T-helper 2 cell (primary cell): ENCODE measurements around the gene RAB27B.
"Not testable (repeated sequence)": the region's sequence is repeated elsewhere in the genome, so short reads cannot be mapped to it uniquely, and the experiment has no call there.

Source experiments
- DNase-seq, 5 experiments: peaks; one replicate each; pipeline versions ENCODE4 v3.0.0 to v3.0.0-alpha.2; 2012 to 2022

The RAB27B gene

DNA sequence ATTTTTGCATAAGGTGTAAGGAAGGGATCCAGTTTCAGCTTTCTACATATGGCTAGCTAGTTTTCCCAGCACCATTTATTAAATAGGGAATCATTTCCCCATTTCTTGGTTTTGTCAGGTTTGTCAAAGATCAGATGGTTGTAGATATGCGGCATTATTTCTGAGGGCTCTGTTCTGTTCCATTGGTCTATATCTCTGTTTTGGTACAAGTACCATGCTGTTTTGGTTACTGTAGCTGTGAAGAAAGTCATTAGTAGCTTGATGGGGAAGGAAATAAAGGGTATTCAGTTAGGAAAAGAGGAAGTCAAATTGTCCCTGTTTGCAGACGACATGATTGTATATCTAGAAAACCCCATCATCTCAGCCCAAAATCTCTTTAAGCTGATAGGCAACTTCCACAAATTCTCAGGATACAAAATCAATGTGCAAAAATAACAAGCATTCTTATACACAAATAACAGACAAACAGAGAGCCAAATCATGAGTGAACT, 7.4 kb upstream of the RAB27B start:
- not testable (repeated sequence) for DNase-seq

DNA sequence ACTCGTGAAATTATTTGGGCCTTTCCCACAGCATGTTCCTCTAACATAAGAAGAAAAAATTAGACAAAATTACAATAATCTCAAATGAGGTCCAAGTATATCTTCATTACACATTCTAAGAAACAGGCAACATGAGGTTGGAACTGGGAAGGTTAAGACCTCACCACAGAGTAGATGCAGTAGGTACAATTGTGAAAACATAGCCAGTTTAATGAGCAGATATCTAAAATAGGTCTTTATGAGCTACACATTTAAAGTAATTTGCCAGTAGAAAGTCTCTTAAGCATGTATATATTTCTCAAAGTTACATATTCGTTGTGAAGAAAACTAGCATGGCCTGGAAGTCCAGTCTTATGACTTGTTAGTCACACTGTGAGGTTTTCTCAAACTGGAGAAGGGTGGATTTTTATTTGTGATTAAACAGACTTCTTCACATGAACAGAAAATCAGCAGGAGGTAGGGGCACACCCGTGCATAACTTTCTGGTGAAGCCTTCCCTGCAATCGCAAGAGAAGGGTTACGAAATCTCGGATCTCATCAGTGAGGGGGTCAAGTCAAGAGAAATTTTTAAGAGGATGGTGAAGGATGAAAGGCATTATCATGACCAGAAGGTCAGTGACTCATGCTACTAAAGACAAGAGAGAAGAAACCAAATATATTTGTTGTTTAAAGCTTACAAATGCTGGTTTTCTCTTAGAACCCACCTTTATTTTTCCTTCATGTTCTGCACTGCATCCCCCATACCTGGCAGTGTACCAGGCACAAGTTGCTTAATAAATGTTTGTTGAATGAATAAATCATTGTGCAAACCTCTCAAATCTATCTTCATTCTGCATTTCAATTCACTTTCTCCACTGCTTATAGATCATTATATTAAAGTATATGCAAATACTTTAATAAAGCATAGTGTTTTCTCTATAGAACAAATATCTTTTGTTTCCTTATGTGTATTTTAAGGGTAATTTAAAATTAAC, 5.1 kb upstream of the RAB27B start:
- DNase-seq = no peak

- no peak for DNase-seq
Observed at GRCh38 chr18:54824761-54825160, 3.5 kb upstream of the RAB27B start.

- no peak for DNase-seq
Observed at GRCh38 chr18:54825601-54826344, 2.5 kb upstream of the RAB27B start.

- DNase-seq = peak in 1 of 5 experiments; percentile 41
Observed at GRCh38 chr18:54828986-54829385, 709 bp downstream of the RAB27B start.

DNA sequence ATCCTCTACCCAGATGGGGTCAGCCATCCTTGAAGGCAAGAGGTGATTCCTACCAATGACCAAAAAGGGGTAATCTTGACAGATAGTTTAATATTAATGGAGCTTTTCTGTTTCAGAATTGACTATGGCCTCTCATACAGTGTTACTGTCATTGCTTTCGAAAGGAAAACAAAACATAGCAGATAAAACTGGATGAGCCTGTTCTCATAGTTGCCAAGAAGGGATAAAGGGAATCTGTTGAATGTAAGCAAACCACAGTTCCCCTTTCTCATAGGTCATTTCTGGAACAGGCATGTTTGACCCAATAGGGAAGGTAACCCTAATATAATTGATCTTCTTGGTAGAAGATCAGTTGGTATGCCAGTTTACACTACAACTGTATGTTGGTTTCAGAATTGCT, 1.6 kb downstream of the RAB27B start:
- no peak for DNase-seq

- peak in 1 of 5 experiments; percentile 26 for DNase-seq
Observed at GRCh38 chr18:54830260-54830659, 2.0 kb downstream of the RAB27B start.

- DNase-seq = no peak
Observed at GRCh38 chr18:54830866-54831265, 2.6 kb downstream of the RAB27B start.

DNA sequence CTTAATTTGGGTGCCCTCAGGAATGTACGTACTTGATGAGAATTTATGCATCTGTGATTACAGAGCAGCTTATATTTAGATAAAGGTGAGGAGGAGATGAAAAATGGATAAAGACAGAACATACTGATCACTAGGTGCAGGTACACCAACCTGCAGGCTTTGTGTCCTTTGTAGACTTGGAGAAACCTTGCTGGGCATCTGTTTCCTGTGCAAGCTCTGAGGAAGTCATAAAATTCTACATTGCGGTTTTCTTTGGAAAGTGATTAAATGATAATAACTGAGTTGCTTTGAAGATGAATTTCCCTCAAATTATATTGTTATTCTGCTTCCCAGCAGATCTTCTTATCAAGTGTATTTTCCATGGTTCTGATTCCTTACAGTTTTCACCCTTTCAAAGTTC, 7.7 kb downstream of the RAB27B start:
- peak in 1 of 5 experiments; percentile 77 for DNase-seq

- DNase-seq = no peak
Observed at GRCh38 chr18:54843314-54843713, 15.0 kb downstream of the RAB27B start.

GRCh38 chr18:54845787-54846186, 17.5 kb downstream of the RAB27B start:
- peak in 1 of 5 experiments; percentile 26 for DNase-seq

DNA sequence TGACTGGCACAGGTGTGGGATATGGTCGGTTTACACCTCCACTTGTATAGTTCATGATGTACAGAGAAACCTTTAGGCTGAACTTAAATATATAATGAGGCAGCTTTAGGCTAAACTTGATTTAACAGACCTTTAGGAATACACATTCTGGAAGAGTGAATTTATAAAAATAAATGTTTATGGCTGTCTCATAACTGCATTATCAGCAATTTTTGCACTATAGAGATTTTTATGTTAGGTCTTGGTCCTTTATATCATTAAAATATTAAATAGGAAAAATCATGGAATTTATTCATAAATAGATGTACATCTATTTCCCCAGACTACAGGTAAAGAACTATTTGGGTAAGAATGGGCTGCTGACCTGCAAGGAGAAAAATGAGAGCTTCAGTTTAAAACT, 19.8 kb downstream of the RAB27B start:
- no peak for DNase-seq

GRCh38 chr18:54849683-54850082, 21.4 kb downstream of the RAB27B start:
- no peak for DNase-seq

DNA sequence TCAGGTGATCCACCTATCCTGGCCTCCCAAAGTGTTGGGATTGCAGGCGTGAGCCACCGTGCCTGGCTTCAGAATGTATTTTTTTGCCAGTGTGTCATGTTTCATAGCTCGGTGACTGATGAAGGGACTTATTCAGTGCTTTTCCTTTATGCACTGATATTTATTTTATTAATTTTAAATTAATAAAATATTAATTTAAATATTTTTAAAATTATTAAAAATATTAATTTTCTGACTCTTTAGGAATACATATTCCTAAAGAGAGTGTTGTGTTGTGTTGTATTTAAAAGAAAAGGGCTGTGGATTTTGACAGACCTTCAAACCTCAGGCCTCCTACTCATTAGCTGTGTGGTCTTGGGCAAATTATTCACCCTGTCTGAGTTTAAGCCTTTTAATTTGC, 22.3 kb downstream of the RAB27B start:
- DNase-seq = no peak

GRCh38 chr18:54852780-54853675, 24.8 kb downstream of the RAB27B start:
- peak in 1 of 5 experiments; percentile 65 for DNase-seq

- not testable (repeated sequence) for DNase-seq
Observed at GRCh38 chr18:54855050-54855449, 26.8 kb downstream of the RAB27B start.

DNA sequence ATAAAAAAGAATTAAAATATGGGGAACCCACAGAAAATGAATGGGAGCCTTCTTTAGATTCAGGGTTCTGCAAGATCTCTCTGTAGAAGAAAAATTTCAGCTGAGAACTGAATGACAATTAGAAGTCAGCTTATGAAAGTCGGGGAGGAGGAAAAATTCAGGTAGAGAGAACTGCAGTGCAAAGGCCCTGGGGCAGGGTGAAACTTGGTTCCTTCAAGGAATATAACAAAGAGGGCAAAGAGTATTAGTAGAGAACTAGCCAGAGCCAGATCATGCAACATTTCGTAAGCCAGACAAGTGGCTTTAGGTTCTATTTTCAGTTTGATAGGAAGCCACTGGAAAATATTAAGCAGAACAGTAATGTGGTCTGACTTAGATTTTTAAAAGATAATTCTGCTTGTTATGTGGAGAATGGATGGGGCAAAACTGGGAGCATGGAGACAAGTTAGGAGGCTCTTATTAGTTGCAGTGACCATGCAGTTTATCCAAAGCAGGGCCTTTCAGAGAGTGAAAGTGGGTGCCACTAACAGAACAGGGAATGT, 27.9 kb downstream of the RAB27B start:
- DNase-seq = no peak

- no peak for DNase-seq
Observed at GRCh38 chr18:54857499-54857898, 29.2 kb downstream of the RAB27B start.

DNA sequence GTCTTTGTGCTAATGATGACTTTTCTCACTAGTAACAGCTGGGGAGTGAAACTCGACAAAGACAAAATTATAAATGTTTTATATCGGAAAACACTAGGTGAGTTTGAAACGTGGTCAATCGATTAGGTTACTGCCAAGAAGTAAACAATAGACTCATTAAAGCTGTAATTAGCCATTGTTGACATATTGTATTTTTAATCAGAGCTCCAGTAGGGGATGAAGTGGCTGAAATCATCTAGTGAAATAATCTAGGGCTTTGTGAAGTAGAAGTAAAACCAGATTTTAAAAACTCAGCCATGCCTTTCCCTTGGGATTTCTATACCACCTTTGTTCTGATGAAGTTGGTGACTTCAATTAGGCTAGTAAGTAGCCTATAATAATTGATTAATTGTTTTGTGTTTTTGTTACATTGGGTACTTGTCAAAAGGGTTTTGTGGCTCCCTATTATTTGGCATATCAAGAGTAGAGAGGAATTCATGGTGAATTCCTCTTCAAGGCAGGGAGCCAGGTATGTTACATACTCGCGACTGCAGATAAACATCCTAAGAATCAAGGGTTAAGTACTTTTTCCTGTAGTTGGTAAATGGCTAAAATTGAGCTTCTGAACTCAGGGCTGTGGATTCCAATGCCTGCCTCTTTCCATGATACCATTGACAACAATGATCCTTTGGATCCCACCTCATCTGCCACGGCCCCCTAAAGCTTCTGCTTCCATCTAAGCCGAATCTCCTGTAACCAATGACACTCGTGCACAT, 31.6 kb downstream of the RAB27B start:
- DNase-seq = no peak

DNA sequence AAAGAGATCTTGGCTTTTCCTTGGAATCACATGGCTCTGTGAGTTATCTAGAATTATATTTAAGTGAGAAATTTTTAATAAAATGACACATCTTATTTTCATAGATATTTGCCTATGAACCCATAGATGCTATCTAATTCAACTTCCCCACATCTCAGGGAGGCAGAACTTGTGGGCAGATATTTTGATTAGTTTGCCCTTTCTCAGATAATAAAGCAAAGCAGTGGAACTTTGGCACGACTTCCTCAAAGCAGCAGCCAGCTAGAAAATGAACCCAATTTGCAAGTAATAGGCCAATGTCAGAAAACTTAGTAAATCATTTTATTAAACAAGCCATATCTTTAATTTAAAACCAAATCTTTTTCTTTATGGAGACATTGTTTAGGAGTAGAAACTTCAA, 32.7 kb downstream of the RAB27B start:
- DNase-seq = no peak

GRCh38 chr18:54867131-54867530, 38.9 kb downstream of the RAB27B start:
- no peak for DNase-seq
